ENCODE measurements around the gene CAMK2G. TPM values are rescaled to one million over a fixed set of nuclear protein-coding genes. Genes with fewer than 3 reads are reported as not detected.

CAMK2G gene
- total and polyA plus RNA-seq, 2 experiments from 2014 or later: 30.6 to 34.1 TPM

GRCh38 chr10:73814276-73814895 lies 60.0 kb downstream of the CAMK2G start:
- no peak overlapping the region for H3K27ac Mint-ChIP-seq

More at GRCh38 chr10:73814276-73814895, 60.0 kb downstream of the CAMK2G start:
- no peak for TF ChIP-seq EZH2phosphoT487 (IDR thresholded peaks at IDR 0.05; ENCODE audit: unreplicated experiment)
- TF ChIP-seq STAT1 (IDR thresholded peaks at IDR 0.05; ENCODE audit: unreplicated experiment): no peak
- TF ChIP-seq ZNF462 (CRISPR knock-in tag; IDR thresholded peaks at IDR 0.05): no peak
- TF ChIP-seq REST (IDR thresholded peaks at IDR 0.05; ENCODE audit: unreplicated experiment): no peak
- TF ChIP-seq ZNF331 (CRISPR knock-in tag; IDR thresholded peaks at IDR 0.05; ENCODE audit: low read depth): no peak
- no peak for TF ChIP-seq ETS1 (IDR thresholded peaks at IDR 0.05)
- TF ChIP-seq CTCF (conservative IDR thresholded peaks at IDR 0.05; ENCODE audit: low read depth in 2 of 2): no peak
- TF ChIP-seq NANOG (IDR thresholded peaks at IDR 0.05; ENCODE audit: borderline replicate concordance): no peak
- no peaks in the 10 kb centered on the region for H3K9me3 Mint-ChIP-seq
- Histone ChIP-seq H4K20me1 (replicated peaks; ENCODE audit: insufficient read depth) (peaks cover 12% of the 10 kb centered on the region), H3K4me1 (ENCODE audit: insufficient read depth) (peaks cover 7% of the 10 kb centered on the region), H3K4me3 (no peak overlapping the region), H2AFZ (no peak overlapping the region), H3K9me2 (ENCODE audit: insufficient read depth) (no peaks in the 10 kb centered on the region), H3K36me3 (ENCODE audit: insufficient read depth) (no peaks in the 10 kb centered on the region; the same call in 1 of the 2 replicates), H3K27me3 (ENCODE audit: insufficient read depth) (no peaks in the 10 kb centered on the region), H3K27ac (ENCODE audit: low read depth) (no peak overlapping the region), H3F3A (replicated peaks; ENCODE audit: low read depth) (0 out of 2 replicates have a peak, but pooled peaks cover 13% of the 10 kb centered on the region), H3K4me2 (no peak overlapping the region), H3K79me2 (replicated peaks; ENCODE audit: insufficient read depth) (no peaks in the 10 kb centered on the region)
- H3K4me1 Mint-ChIP-seq: peaks cover 17% of the 10 kb centered on the region
- peaks cover 16% of the 10 kb centered on the region for H3K27me3 Mint-ChIP-seq (ENCODE audit: insufficient read depth, low read depth, poor library complexity)
- ATAC-seq (no peak), DNase-seq (ENCODE audit: low spot score) (no peak)
- peaks cover 22% of the 10 kb centered on the region for H3K36me3 Mint-ChIP-seq (ENCODE audit: low read depth)
- H3K4me3 Mint-ChIP-seq: no peak overlapping the region

All from GM23338 (cell line).